Liver (tissue), 3 donors: Measurements from ENCODE around the gene NFE2L1.

Source experiments
- CTCF ChIP-seq: fragments of 150-350 bp; IDR thresholded peaks from 2 replicates; pipeline ENCODE4 v1.5.1; 2017; ENCODE audit warnings: improper control_type of control experiment, low read depth, low read length; ENCODE audit not compliant: missing input control
- GABPA ChIP-seq, 2 donors: IDR thresholded peaks in 1 of 2; conservative IDR thresholded peaks in 1 of 2; 2 replicates each; pipeline ENCODE4 v1.6.1; 2016; ENCODE audit warnings: antibody characterized with exemption in 2 of 2, mild to moderate bottlenecking in 1 of 2, moderate library complexity in 1 of 2
- HNF4A ChIP-seq, 2 donors: conservative IDR thresholded peaks; 2 replicates each; pipeline ENCODE4 v1.6.1; 2016; ENCODE audit warnings: antibody characterized with exemption in 2 of 2, mild to moderate bottlenecking in 2 of 2
- JUND ChIP-seq, 2 donors: IDR thresholded peaks; 2 replicates each; pipeline ENCODE4 v1.6.1; 2016; ENCODE audit warnings: antibody characterized with exemption in 2 of 2
- MAX ChIP-seq: IDR thresholded peaks from 2 replicates; pipeline ENCODE4 v1.6.1; 2016; ENCODE audit warnings: antibody characterized with exemption
- NR2F2 ChIP-seq: IDR thresholded peaks from 2 replicates; pipeline ENCODE4 v1.6.1; 2016; ENCODE audit warnings: antibody characterized with exemption
- RAD21 ChIP-seq, 2 donors: IDR thresholded peaks; 2 replicates each; pipeline ENCODE4 v1.6.1; 2016; ENCODE audit warnings: antibody characterized with exemption in 2 of 2, mild to moderate bottlenecking in 2 of 2
- REST ChIP-seq: IDR thresholded peaks from 2 replicates; pipeline ENCODE4 v1.6.1; 2016; ENCODE audit warnings: antibody characterized with exemption, mild to moderate bottlenecking
- SP1 ChIP-seq: IDR thresholded peaks from 2 replicates; pipeline ENCODE4 v1.6.1; 2018; ENCODE audit warnings: antibody characterized with exemption, mild to moderate bottlenecking
- TAF1 ChIP-seq: conservative IDR thresholded peaks from 2 replicates; pipeline ENCODE4 v1.6.1; 2016; ENCODE audit warnings: antibody characterized with exemption, mild to moderate bottlenecking
- ZBTB33 ChIP-seq: IDR thresholded peaks from 2 replicates; pipeline ENCODE4 v1.6.1; 2016; ENCODE audit warnings: antibody characterized with exemption
- donor health status: healthy.
- donor health status: healthy.

- no peak for TF ChIP-seq TAF1
- TF ChIP-seq SP1: no peak
- TF ChIP-seq CTCF: no peak
- TF ChIP-seq MAX: no peak
- TF ChIP-seq REST: no peak
- no peak for TF ChIP-seq NR2F2
- TF ChIP-seq RAD21 (IDR thresholded peaks at IDR 0.05): no peak
- no peak for TF ChIP-seq GABPA (IDR thresholded peaks at IDR 0.05 in 1 of 2, conservative IDR thresholded peaks at IDR 0.05 in 1 of 2)
- no peak for TF ChIP-seq ZBTB33
- no peak for TF ChIP-seq JUND (IDR thresholded peaks at IDR 0.05)
- no peak for TF ChIP-seq HNF4A (conservative IDR thresholded peaks at IDR 0.05)
Measured at GRCh38 chr17:48102798-48103715, 54.9 kb downstream of the NFE2L1 start.
